NCI-H69 (cell line): Measurements from ENCODE around the gene SPTLC1.
A peak's percentile ranks its signal among the peaks of the same experiment; 100 is the strongest.

Source experiments
- DNase-seq: peaks from one replicate; lab custom pipeline; 2025; lab: John Stamatoyannopoulos, UW

The SPTLC1 gene

DNA sequence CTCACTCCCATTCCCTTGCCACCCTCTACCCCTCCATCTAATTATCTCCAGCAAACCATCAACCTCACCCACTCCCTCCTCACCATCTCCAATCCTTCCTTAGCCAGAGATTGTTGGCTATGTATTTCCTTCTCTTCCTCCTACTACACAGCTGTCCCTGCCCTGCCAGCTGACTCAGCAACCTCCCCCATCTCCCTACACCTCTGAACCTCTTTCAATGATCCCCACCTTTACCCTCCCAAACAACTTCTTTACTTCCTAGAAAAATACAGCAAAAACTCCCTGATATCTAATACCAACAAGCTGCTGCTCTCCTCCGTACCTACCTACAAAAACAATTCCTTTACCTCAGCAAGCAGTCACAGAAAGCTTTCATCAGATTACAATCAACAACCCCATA, 37.3 kb downstream of the SPTLC1 start:
- no peak for DNase-seq

DNA sequence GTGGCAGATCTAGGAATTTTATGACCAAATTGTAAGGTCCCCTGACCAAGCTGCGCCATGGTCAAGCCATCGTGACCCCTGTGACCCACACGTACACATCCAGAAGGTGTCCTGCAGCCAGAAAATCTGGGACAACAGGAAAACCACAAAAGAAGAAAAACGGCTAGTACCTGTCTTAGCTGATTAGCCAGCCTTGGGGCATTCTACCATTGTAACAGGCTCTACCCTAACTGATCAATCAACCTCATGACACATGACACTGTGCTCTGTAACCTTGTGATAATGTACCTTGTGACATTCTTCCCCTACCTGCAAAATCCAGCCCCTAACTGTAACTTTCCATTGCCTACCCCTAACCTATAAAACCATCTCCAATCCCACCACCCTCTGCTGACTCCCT, 43.6 kb downstream of the SPTLC1 start:
- DNase-seq: no peak

DNA sequence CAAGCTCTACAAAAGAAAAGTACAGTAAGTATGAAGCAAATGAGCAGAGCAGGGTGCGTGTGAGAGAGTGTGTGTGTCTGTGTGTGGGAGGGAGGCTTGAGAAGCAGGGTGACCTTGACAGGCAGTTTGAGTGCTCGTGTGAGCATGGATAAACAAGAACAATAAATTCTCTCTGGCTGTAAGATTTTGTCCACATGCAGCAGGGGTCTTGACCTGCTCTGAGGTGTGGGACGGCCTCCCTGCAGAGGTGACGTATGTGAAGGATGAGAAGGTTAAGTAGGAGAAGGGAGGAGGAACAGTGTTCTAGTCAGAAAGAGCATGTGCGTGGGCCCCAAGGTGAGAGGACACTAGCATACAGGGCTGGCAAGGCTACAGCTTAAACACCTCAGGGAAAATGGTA, 49.0 kb downstream of the SPTLC1 start:
- no peak for DNase-seq

DNA sequence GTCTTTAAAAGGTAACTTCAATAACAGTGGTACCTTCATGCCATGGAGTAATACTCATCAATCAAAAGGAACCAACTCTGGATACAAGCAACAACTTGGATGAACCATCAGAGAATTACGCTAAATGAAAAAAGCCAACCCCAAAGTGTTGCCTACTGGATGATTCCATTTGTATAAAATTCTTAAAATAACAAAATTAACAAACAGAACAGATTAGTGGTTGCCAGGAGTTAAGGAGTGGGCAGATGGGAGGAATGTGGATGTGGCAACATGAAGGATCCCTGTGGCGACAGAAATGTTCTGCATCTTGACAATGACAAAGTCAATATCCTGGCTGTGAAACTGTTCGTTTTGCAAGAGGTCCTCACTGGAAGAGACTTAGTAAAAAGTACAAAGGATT, 50.5 kb downstream of the SPTLC1 start:
- no peak for DNase-seq

DNA sequence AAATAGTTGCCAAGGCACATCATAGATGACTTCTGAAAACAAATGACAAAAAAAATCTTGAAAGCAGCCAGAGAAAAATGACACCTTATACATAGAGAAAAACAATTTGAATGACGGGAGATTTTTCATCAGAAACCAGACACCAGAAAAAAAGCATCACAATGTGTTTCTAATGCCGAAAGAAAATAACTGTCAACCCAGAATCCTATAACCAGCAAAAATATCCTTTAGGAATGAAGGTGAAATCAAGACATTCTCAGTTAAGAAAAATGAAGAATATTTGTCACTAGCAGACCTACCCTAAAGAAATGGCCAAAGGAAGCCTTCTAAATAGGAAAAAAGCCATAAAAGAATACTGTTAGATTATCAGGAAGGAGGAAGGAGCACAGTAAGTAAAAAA, 54.0 kb downstream of the SPTLC1 start:
- DNase-seq: no peak

DNA sequence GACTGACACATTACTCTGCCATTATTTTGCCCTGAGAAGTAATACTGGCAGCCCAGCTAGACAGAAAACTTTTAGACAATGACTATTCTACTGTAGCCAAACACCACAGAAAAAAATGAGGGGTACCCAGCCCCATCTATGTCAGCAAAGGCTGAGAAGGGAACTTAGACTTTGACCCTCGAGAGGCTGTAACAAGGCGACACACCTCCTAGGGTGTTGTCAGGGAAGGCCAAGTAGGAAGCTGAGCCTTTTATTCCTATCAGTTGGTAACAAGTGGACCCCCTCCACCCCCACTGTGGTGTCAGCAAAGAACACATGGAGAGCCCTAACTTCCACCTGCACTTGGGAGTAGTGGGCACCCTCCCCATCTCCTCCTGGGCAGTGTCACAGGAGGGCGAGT, 55.6 kb downstream of the SPTLC1 start:
- DNase-seq: no peak

DNA sequence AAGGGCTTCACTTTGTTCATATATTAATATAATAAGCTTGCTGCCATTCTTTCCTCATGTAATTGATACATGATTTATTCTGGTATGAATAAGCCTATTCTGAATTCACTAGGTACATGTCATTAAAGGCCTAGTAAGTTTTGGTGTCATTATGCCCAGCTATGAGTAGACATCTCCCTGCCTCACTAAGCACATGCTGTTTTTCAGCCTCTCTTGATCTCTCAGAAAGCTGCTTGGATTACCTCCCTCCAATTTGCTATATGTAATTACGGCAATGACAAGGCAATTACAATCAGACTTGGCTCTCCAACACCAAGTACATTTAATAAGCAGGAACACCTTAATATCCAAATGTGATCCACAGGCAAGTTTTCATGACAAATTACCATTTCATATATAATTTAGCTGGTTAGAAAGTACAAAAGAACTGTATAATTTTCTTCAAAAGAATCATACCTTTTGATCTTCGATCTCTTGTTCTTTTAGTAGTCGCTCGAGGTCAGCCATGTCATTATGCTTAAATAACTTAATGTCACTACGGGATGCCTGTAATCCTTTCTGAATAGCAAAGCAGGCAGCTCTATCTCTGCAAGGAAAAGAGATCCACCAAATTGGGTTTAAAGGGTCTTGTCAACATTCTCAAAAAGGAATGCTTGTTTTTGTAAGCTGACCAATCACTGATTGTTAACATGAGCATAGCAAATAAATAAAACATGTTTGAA, 56.3 kb downstream of the SPTLC1 start:
- DNase-seq: peak; percentile 91

DNA sequence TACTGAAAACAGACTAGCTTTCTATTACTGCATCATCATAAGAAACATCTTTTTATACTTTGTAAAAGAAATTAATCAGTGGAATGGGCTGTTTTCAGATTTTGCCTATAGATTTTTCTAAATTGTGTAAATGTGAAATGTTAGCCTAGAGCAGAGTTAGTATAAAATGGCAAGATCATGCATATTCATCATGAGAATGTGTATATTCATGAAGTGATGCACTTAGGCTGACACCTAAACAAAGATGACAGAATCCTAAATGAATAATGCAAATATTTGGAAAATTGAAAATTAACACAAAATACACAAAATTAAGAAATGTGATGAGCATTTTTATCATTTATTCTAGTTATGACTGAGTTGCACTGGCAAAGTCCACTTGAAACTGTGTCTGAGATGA, 57.2 kb downstream of the SPTLC1 start:
- no peak for DNase-seq

DNA sequence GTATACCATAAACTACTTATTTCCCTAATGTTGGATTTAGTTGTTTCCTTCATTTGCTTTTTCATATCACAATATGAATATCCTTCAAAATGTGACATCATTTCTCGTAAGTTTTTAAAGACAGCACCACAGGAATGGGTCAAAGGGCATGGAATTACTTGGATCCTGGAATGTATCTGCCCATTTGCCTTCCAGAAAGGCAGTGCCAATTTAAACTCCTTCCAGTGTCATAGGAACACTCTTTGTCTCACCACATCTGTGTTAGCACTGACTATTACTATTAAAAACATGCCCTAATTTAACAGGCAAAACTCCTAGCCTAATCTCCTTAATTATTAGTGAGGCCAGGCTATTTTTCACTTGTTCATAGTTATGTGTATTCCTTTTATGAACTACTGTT, 58.0 kb downstream of the SPTLC1 start:
- no peak for DNase-seq

DNA sequence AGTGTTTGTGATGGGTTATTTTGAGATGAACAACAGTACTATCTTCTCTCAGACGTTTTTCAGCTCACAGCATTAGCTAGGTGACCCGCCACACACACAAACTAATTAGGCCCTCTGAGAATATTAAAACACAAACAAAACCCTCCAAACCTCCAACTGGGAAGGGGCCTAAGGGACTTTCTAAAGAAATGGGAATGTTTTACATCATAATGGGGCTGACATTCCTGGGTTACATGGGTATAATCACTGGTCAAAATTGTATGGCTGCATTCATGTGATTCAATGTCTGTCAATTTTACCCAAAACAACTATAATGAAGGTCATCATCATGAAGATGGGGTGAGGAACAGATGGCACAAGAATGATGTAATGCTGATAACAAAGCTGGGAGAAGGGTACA, 59.6 kb downstream of the SPTLC1 start:
- peak; percentile 89 for DNase-seq

DNA sequence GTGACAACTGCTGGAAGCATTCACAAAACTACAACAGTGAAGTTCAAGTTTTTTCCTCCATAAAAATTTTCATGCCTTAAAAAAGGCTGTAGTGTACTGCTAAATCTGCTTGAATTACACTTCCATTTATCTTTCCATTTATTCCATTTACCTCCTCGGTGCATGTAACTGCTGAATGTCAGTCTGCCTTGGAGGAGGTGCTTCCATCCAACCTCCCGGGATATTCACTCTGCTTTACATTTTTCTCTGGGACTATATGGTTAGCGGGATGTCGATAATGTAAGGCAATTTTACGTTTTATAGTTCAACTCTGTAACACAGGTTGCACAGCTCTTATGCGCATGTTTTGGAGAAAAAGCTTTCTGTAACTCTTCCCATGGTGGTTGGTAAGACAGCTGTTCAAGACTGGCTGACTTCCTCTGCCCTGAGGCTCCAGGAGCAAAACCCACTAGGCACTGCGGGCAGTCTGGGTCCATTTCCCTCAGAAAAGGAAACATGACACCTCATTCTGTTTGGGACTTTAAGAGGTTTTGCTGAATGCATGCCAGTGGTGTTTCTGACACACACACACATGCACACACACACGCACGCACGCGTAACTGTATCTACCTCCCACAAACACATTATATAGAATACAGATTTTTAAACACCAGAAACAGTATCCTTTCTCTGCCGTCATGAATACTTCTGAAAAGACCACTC, 66.1 kb downstream of the SPTLC1 start:
- DNase-seq: peak; percentile 72

DNA sequence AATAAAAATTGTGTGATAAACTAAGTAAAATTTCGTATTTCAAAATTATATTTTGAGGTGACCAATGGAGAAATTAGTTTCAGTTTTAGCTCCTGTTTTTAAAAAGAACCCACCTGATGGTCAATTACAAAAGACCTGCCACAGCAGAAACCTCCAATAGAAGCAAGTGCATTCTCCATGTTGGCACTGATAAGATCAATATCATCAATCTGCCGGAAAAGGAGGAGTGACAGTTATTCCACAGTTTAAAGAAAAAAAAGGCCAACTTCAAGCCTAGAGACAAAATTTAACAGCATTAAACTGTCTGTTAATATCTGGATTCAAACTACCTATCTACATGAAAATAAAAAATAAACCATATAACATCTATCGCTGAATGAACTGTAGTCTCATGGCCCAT, 67.7 kb downstream of the SPTLC1 start:
- no peak for DNase-seq

DNA sequence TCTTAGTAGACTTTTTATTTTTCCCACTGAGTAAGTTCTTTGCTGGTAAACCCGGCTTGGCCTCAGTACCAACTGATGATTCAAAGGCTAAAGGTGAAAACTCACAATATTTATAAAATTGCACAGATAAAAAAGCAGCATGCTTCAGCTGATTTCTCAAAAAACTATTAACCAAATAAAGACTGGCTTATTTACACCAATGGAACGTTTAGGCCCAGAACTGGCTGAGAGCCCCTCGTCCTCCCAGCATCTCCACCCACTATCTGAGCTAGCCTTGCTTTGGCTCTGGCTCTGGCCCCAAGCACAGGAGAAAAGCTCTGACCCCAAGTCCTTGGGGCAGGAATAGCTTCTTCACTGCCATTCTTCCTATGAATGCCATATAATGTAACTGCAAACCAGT, 68.5 kb downstream of the SPTLC1 start:
- DNase-seq: no peak

DNA sequence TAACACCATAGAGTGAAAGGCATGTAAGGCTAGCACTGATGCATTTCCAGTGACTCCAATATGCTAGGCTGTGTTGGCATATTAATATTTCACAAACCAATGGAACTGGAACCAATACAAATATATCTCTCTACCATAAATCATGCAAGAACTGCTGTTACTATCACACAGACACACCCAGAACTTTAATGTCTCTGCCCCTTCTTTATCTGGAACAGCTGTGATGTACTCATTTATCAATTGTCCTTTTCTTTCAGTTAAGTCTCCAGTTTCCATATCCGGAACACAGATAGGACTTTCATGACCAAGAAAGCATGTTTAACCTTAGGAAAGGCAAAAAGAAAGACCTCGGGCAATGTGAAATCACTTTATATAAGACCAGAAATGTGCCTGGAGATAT, 70.3 kb downstream of the SPTLC1 start:
- DNase-seq: no peak

DNA sequence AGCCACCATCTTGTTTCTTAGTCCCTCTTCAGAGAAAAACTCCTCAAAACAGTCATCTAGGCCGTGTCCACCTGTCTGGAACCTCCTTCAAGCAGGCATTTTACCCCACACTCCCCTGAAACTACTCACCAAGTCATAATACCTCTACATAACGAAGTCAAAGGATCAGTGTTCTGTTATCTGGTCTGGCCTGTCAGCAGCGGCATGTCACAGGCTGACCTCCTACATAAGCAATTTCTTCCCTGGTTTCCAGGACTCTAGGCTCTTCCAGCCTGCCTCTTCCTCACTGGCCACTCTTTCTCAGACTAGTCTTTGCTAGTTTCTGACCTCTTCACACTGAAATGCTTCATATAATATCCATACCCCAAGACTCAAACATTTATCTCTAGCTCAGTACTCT, 72.2 kb downstream of the SPTLC1 start:
- no peak for DNase-seq

DNA sequence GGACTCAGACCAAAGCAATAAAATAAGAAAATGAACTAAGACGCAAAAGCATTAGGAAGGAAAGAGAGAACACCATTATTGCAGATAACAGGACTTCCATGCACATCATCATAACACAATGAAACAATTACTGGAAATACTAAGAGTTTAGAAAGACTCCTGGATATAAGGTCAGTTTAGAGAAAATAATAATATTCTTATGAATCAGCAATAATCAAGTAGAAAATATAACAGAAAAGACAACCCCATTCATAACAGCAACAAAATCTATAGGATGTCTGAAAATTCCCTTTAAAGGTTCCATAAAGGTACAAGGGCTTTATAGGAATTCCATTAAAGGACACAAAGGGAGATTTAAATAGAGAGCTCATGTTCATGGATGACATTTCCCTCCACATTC, 73.0 kb downstream of the SPTLC1 start:
- DNase-seq: no peak

DNA sequence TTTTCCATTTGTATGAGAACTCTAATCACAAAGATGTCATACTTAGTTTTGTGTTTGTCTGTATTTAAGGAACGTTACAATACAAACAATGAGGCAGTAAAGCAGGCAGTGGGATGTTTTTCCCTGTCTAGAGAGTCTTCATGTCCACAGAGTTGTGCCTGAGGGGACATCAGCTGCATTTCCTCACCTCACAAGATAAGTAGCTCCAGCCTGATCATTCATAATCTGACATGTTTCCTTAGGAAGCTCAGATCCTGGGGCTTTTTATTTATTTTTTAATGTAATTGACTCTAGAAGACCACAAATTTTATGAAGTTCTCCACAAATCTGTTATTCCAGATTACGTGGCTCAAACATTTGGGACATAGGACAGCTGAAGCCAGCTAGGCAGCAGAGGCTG, 78.5 kb downstream of the SPTLC1 start:
- DNase-seq: no peak

DNA sequence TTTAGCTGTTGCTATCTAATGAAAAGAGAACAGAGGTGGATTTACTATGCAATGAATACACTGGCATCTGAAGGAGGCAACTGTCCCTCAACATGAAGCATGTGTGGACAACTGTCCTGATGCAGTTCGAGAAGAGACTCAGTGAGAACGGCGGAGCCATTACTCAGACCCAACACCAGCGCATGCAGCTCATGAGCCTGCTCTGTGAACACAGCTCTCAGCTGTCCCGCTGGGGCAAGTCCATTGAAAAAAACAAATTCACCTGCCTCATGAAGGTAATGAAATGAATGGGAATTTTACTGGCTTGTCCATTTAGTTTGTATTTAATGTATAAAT, 78.8 kb downstream of the SPTLC1 start:
- no peak for DNase-seq

DNA sequence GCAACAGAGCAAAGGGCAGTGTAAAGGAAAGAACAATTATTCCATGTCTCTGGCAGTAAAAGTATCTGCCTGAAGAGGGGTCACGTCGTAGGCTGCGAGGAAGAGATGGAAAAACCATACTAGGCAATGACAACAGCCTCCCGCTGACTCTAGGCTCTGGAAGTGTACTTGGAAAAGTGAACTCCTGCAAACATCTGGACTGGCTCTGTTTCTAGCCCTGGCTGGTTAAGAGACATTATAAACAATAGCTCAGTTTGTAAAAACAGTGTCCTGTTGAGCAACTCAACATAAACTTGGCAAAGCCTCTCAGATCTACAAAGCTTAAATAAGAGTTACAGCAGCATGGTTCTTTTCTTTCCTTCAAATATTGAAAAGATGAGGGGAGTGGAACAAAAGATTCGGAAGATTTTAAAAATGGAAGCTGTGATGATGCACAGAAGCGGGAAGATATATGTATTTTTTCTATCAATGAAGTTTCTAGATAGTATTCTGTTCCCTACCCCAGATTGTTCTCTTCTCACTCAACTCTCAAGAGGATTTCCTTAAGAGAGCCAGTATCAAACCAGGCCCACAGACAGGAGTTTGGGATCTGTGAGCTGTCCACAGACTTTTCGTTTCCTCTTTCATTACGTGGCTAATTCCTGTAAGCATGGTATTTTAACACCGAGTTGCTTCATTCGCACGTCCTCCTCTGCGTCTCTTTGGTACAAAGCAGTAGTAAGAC, 79.4 kb downstream of the SPTLC1 start:
- DNase-seq: no peak

DNA sequence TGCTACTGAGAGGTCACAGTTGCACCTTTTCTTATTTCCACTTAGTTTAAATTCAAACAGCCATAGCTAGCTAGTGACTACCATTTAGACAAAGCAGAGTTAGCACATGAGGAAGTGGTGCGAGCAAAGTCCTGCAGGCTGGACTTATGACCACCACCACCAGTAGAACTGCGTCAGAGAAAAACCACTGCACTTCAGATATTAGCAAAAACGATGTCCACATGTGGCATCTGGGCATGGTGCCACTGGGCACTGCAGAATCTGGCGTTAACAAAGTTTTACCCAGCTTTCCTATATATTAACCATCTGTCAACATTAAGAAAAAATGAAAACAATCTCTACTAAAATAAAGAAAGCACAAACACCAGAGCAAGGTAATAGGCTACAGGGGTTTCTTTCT, 80.1 kb downstream of the SPTLC1 start:
- no peak for DNase-seq

DNA sequence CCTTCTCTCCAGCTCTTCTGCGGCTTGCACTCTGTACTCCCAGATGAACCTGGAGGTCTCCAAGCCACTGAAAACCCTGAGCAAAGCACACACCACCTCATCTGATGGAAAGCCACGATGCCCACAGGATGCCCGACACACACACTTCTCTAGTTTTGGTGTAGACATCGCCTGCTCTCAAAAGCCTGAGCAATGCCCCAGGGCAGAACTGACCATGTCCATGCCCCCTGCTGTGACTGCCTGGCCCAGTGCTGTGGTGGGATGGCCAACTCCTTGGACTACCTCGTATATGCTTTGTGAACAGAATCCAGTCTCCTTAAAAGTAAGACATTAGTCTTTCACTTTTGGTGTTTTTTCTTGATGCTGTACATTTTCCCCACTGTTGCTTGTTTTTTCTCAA, 81.2 kb downstream of the SPTLC1 start:
- no peak for DNase-seq

DNA sequence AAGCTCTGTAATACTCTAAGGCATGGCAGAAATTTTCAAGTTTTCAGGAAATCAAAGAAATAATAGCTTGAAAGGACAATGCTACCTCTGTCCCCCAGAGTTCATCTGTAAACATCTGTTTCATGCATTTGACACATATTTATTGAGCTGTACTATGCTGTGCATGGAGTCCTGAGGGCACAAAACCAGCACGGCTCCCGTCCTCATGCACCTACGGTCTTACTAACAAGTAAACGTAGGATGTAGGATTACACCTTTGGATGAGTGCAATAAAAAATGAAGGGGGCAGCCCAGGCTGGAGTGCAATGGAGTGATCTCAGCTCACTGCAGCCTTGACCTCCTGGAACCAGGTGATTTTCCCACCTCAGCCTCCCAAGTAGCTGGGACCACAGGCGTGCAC, 81.9 kb downstream of the SPTLC1 start:
- no peak for DNase-seq

DNA sequence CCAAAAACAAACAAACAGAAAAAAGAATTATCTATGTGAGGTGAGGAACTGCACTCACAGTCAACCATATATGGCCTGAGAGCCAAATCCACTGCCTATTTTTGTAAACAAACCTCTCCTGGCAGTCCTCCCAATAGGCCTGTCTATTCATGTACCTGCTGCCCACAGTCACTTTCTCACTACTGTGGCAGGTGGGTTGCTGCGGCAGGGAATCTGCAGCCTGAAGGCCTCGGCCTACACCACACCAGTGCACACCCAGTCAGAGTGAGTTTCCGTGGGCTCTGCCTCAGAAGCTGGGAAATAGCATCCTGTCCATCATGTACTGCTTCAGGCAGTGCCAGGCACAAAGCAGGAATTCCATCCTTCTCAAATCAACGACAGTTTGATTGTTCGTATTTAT, 82.3 kb downstream of the SPTLC1 start:
- DNase-seq: no peak

DNA sequence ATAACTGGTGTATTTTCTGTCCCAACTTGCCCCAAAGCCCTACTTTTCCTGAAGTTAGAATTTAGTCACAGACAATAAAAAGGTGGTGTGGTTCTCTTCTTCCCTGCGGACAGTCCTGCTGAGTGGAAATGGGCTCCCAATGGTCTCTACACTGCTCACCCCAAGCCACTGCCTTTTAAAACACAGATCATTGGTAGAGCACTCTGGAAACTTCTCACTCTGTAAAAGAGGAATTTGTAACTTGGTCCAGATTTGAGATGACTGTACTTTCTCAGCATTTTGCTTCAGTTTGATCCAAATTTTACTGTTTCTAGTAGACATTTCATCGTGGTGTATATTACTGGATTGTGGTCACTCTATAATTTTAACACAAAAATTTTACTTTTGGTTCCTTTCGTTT, 84.8 kb downstream of the SPTLC1 start:
- no peak for DNase-seq
